ENCODE results near the gene MVD. TPM values are rescaled to one million over a fixed set of nuclear protein-coding genes. Genes with fewer than 3 reads are reported as not detected.

Gene MVD
- total RNA-seq, 1 donor from 2014 or later: 102 TPM

DNA sequence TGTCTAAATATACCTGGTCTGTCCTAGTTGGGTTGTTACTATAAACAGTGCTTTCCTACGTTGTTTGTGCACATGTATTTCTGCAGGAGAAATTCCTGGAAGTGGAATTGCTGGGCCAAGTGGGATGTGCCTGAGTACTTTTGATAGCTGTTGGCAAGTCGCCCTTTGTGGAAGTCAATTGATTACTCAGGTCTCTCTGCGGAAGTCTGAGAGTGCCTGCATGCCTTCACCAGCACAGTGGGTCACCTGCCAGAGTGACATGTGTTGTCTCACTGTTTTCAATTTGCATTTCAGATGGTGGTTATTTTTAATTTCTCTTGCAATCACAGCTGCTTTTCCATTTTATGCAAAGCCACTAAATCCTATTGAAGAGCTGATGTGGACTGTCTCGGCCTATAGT lies 2.3 kb upstream of the MVD start:
- no peaks in the 10 kb centered on the region for H3K27me3 ChIP-seq (ENCODE audit: control insufficient read depth, insufficient read depth, low read length)
- no peak overlapping the region for H3K4me3 ChIP-seq (ENCODE audit: low read depth, low read length)
- H3K36me3 ChIP-seq (ENCODE audit: control insufficient read depth, insufficient read depth, low read length): no peaks in the 10 kb centered on the region
- TF ChIP-seq, protein P1, sequence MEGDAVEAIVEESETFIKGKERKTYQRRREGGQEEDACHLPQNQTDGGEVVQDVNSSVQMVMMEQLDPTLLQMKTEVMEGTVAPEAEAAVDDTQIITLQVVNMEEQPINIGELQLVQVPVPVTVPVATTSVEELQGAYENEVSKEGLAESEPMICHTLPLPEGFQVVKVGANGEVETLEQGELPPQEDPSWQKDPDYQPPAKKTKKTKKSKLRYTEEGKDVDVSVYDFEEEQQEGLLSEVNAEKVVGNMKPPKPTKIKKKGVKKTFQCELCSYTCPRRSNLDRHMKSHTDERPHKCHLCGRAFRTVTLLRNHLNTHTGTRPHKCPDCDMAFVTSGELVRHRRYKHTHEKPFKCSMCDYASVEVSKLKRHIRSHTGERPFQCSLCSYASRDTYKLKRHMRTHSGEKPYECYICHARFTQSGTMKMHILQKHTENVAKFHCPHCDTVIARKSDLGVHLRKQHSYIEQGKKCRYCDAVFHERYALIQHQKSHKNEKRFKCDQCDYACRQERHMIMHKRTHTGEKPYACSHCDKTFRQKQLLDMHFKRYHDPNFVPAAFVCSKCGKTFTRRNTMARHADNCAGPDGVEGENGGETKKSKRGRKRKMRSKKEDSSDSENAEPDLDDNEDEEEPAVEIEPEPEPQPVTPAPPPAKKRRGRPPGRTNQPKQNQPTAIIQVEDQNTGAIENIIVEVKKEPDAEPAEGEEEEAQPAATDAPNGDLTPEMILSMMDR (IDR thresholded peaks at IDR 0.05; ENCODE audit: insufficient read depth, low read length, poor library complexity, severe bottlenecking): no peak
- DNase-seq (ENCODE audit: low read depth): no peak

DNA sequence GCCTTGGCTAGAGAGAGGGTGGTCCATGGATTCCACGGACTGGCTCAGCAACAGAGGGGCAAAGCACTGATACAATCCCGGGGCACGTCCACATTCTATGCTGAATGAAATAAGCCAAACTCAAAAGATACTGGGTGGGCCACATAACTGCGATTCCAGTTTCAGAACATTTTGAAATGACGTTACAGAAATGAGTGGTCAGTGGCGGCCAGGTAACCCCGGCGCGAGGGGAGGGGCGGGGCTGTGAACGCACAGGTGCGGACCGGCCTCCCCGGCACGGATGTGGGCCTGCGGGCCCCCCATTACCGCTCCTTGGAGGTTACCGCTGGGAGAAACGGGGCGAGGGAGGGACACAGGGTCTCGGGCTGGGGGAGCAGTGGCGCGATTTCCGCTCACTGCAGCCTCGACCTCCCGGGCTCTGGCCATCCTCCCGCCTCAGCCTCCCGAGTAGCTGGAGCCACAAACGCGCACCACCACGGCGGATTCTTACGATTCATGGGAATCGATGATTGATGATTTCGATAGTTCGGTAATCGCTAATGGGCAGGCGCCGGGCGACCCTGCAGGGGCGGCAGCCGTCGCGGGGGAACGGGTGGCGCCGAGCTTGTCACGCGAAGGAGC lies 559 bp downstream of the MVD start:
- no peaks in the 10 kb centered on the region for H3K27me3 ChIP-seq (ENCODE audit: control insufficient read depth, insufficient read depth, low read length)
- no peaks in the 10 kb centered on the region for H3K36me3 ChIP-seq (ENCODE audit: control insufficient read depth, insufficient read depth, low read length)
- TF ChIP-seq, protein P1 (IDR thresholded peaks at IDR 0.05; ENCODE audit: insufficient read depth, low read length, poor library complexity, severe bottlenecking): no peak
- peak overlapping the region; percentile 97 for H3K4me3 ChIP-seq (ENCODE audit: low read depth, low read length)
- no peak for DNase-seq (ENCODE audit: low read depth)

DNA sequence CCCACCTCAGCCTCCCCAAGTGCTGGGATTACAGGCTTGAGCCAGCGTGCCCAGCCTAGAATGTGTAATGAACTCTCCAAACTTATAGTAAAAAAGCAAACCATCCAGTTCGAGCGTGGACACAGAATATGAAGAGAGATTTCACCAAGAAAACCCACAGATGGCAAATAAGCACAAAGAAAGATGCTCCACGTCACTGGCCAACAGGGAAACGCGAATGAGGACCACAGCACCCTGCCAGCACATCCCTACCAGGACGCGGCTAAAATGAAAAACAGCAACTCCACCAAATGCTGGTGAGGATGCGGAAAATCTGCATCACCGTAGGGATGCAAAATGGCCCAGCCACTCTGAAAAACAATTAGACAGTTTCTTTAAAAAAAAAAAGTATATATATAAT lies 1.4 kb downstream of the MVD start:
- H3K36me3 ChIP-seq (ENCODE audit: control insufficient read depth, insufficient read depth, low read length): no peaks in the 10 kb centered on the region
- DNase-seq (ENCODE audit: low read depth): no peak
- H3K4me3 ChIP-seq (ENCODE audit: low read depth, low read length): no peak overlapping the region
- TF ChIP-seq, protein P1 (IDR thresholded peaks at IDR 0.05; ENCODE audit: insufficient read depth, low read length, poor library complexity, severe bottlenecking): no peak
- no peaks in the 10 kb centered on the region for H3K27me3 ChIP-seq (ENCODE audit: control insufficient read depth, insufficient read depth, low read length)

DNA sequence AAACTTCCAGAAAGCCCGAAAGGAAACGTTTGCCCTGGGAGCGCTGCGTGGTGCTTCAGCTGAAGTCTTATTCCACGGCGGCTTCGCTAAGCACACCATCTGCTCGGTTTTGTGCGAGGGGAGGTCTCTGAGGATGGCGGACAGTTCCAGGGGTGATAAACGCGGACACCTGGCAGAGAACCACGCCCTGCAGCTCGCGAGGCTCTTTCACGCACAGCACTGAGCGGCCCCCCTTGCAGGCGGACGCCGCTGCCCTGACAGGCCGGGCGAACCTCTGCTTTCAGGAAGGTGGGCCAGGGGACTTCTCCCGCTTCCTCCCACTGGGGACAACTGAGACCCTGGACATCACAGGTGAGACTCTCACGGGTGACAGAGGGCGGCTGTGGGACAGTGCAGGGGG lies 3.7 kb downstream of the MVD start:
- DNase-seq (ENCODE audit: low read depth): no peak
- Histone ChIP-seq H3K36me3 (ENCODE audit: control insufficient read depth, insufficient read depth, low read length) (peaks cover 2% of the 10 kb centered on the region), H3K4me3 (ENCODE audit: low read depth, low read length) (no peak overlapping the region), H3K27me3 (ENCODE audit: control insufficient read depth, insufficient read depth, low read length) (no peaks in the 10 kb centered on the region)
- TF ChIP-seq, protein P1 (IDR thresholded peaks at IDR 0.05; ENCODE audit: insufficient read depth, low read length, poor library complexity, severe bottlenecking): no peak

DNA sequence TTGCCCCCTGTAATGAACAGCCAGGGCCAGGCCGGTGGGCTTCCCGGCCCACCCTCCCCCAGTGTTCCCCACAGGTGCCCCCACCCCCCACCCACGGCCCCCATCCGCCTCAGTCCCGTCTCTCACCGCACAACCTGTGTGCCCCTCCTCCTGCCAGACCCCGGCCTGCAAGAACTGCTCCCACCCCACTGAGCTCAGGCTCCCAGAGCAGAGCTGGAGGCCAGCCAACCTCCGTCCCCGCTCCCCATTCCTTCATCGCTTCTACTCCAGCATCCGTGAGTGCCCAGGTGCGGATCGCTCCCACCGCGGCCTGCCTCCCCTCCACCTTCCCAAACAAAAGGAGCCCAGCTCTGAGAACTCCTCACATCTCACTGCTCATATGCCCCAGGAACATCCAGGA lies 4.2 kb downstream of the MVD start:
- TF ChIP-seq, protein P1 (IDR thresholded peaks at IDR 0.05; ENCODE audit: insufficient read depth, low read length, poor library complexity, severe bottlenecking): no peak
- H3K27me3 ChIP-seq (ENCODE audit: control insufficient read depth, insufficient read depth, low read length): no peaks in the 10 kb centered on the region
- H3K36me3 ChIP-seq (ENCODE audit: control insufficient read depth, insufficient read depth, low read length): peaks cover 2% of the 10 kb centered on the region
- no peak for DNase-seq (ENCODE audit: low read depth)
- no peak overlapping the region for H3K4me3 ChIP-seq (ENCODE audit: low read depth, low read length)

DNA sequence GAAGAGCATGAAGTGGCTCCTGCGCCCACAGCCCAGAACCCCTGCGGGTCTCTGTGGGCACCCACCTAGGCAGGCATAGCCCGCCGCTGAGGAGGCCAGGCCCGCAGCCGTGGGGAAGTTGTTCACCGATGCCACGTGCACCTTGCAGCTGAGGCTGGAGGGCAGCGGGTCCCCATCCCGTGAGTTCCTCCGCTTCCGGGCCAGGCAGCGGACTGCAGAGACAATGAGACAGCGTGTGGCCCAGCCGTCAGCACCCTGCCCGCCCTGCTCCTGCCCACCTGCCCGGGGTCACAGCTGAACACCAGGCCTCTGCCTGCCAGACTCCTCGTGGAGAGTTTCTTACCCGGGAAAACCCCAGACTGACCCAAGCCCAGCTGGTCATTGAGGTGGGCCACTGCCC lies 5.5 kb downstream of the MVD start:
- H3K27me3 ChIP-seq (ENCODE audit: control insufficient read depth, insufficient read depth, low read length): no peaks in the 10 kb centered on the region
- H3K36me3 ChIP-seq (ENCODE audit: control insufficient read depth, insufficient read depth, low read length): peaks cover 2% of the 10 kb centered on the region
- no peak for DNase-seq (ENCODE audit: low read depth)
- H3K4me3 ChIP-seq (ENCODE audit: low read depth, low read length): no peak overlapping the region
- TF ChIP-seq, protein P1 (IDR thresholded peaks at IDR 0.05; ENCODE audit: insufficient read depth, low read length, poor library complexity, severe bottlenecking): no peak
